Activated T-helper 2 cell treated with anti-CD3 and anti-CD28 coated beads, Interferon-gamma antibody, Interleukin-2, Interleukin-4, amounts not matched to agents 10 μg/mL and 5 μg/mL and 100 μg/mL, durations not matched to agents 14 hours and 24 hours and 36 hours (primary cell): Measurements from ENCODE around the gene CLCC1. TPM values are rescaled to one million over a fixed set of nuclear protein-coding genes. Genes with fewer than 3 reads are reported as not detected.
"Not testable (repeated sequence)": the region's sequence is repeated elsewhere in the genome, so short reads cannot be mapped to it uniquely, and the experiment has no call there.

Source experiments
- DNase-seq: peaks from one replicate; pipeline ENCODE4 v3.0.0; 2021; ENCODE audit warnings: low spot score
- H3K27ac Mint-ChIP-seq: one replicate; pipeline ENCODE4 v1.8.0; 2021; ENCODE audit warnings: mixed read lengths
- H3K27me3 Mint-ChIP-seq: one replicate; pipeline ENCODE4 v1.8.0; 2021; ENCODE audit warnings: low read depth, mixed read lengths
- H3K36me3 Mint-ChIP-seq: one replicate; pipeline ENCODE4 v1.8.0; 2021; ENCODE audit warnings: low read depth, mixed read lengths
- H3K4me1 Mint-ChIP-seq: one replicate; pipeline ENCODE4 v1.8.0; 2021; ENCODE audit warnings: low read depth, mixed read lengths
- H3K4me3 Mint-ChIP-seq: one replicate; pipeline ENCODE4 v1.8.0; 2021; ENCODE audit warnings: low read depth, mild to moderate bottlenecking, moderate library complexity, mixed read lengths
- H3K9me3 Mint-ChIP-seq: one replicate; pipeline ENCODE4 v1.8.0; 2021; ENCODE audit warnings: mixed read lengths
- intact Hi-C: fragments of 100-400 bp; cut with micrococcal nuclease; formaldehyde crosslinking; loops from one replicate; pipeline ENCODE4 v1.15.1; 2023
- total RNA-seq: library from RNA; stranded (reverse); gene quantifications from 2 replicates; pipeline ENCODE4 v1.2.3, GENCODE V29; 2022

The CLCC1 gene
- total RNA-seq, 1 donor from 2014 or later: 21.8 TPM

- peaks cover 3% of the 10 kb centered on the region for H3K27me3 Mint-ChIP-seq
- intact Hi-C loops: loop anchor here (2.0 to 5.0 kb wide), 2 partner anchors 85 to 206 kb away; no protein-coding TSS in a partner anchor
- DNase-seq: no peak
- H3K9me3 Mint-ChIP-seq: peaks cover 6% of the 10 kb centered on the region
- no peak overlapping the region for H3K4me3 Mint-ChIP-seq
- H3K4me1 Mint-ChIP-seq: peaks cover 41% of the 10 kb centered on the region
- H3K27ac Mint-ChIP-seq: peak overlapping the region; percentile 87
- peaks cover 69% of the 10 kb centered on the region for H3K36me3 Mint-ChIP-seq
Measured at GRCh38 chr1:108955881-108956280, 7.4 kb downstream of the CLCC1 start.

GRCh38 chr1:108955111-108955510 lies 8.2 kb downstream of the CLCC1 start:
- no peak for DNase-seq
- H3K27ac Mint-ChIP-seq: no peak overlapping the region
- intact Hi-C loops: loop anchor here (5.0 kb wide), 1 partner anchor 207 kb away; no protein-coding TSS in a partner anchor
- peaks cover 3% of the 10 kb centered on the region for H3K27me3 Mint-ChIP-seq
- no peak overlapping the region for H3K4me3 Mint-ChIP-seq
- H3K4me1 Mint-ChIP-seq: peaks cover 36% of the 10 kb centered on the region
- H3K9me3 Mint-ChIP-seq: peaks cover 6% of the 10 kb centered on the region
- peaks cover 63% of the 10 kb centered on the region for H3K36me3 Mint-ChIP-seq

GRCh38 chr1:108953452-108953851 lies 9.8 kb downstream of the CLCC1 start:
- H3K4me3 Mint-ChIP-seq: no peak overlapping the region
- H3K9me3 Mint-ChIP-seq: peaks cover 6% of the 10 kb centered on the region
- intact Hi-C loops: no loop called here
- no peak for DNase-seq
- H3K4me1 Mint-ChIP-seq: peaks cover 43% of the 10 kb centered on the region
- H3K27ac Mint-ChIP-seq: no peak overlapping the region
- peaks cover 3% of the 10 kb centered on the region for H3K27me3 Mint-ChIP-seq
- H3K36me3 Mint-ChIP-seq: peaks cover 60% of the 10 kb centered on the region

- H3K9me3 Mint-ChIP-seq: peaks cover 6% of the 10 kb centered on the region
Measured at GRCh38 chr1:108951242-108951641, 12.0 kb downstream of the CLCC1 start.

GRCh38 chr1:108949044-108949443 lies 14.2 kb downstream of the CLCC1 start:
- Mint-ChIP-seq H3K9me3 (no peaks in the 10 kb centered on the region), H3K4me1 (peaks cover 19% of the 10 kb centered on the region), H3K27me3 (no peaks in the 10 kb centered on the region), H3K4me3 (no peak overlapping the region), H3K36me3 (peaks cover 36% of the 10 kb centered on the region), H3K27ac (no peak overlapping the region)
- intact Hi-C loops: no loop called here
- DNase-seq: no peak

More at GRCh38 chr1:108951242-108951641, 12.0 kb downstream of the CLCC1 start:
- DNase-seq: no peak
- Mint-ChIP-seq H3K36me3 (peaks cover 51% of the 10 kb centered on the region), H3K4me3 (no peak overlapping the region), H3K4me1 (peaks cover 27% of the 10 kb centered on the region), H3K27me3 (no peaks in the 10 kb centered on the region), H3K27ac (no peak overlapping the region)
- intact Hi-C loops: no loop called here

GRCh38 chr1:108947871-108948525 lies 15.3 kb downstream of the CLCC1 start:
- Mint-ChIP-seq H3K27ac (no peak overlapping the region), H3K36me3 (peaks cover 31% of the 10 kb centered on the region), H3K9me3 (no peaks in the 10 kb centered on the region), H3K27me3 (no peaks in the 10 kb centered on the region), H3K4me1 (peaks cover 12% of the 10 kb centered on the region), H3K4me3 (no peak overlapping the region)
- DNase-seq: no peak
- intact Hi-C loops: no loop called here

GRCh38 chr1:108936170-108936569 lies 27.1 kb downstream of the CLCC1 start:
- H3K27me3 Mint-ChIP-seq: no peaks in the 10 kb centered on the region
- intact Hi-C loops: no loop called here
- H3K4me1 Mint-ChIP-seq: no peaks in the 10 kb centered on the region
- H3K9me3 Mint-ChIP-seq: no peaks in the 10 kb centered on the region
- H3K27ac Mint-ChIP-seq: no peak overlapping the region
- no peak for DNase-seq
- H3K4me3 Mint-ChIP-seq: no peak overlapping the region
- peaks cover 69% of the 10 kb centered on the region for H3K36me3 Mint-ChIP-seq

- intact Hi-C loops: no loop called here
- H3K27ac Mint-ChIP-seq: no peak overlapping the region
- no peak overlapping the region for H3K4me3 Mint-ChIP-seq
- peaks cover 69% of the 10 kb centered on the region for H3K36me3 Mint-ChIP-seq
- no peaks in the 10 kb centered on the region for H3K27me3 Mint-ChIP-seq
- H3K9me3 Mint-ChIP-seq: no peaks in the 10 kb centered on the region
- DNase-seq: no peak
- H3K4me1 Mint-ChIP-seq: no peaks in the 10 kb centered on the region
Measured at GRCh38 chr1:108933944-108934343, 29.3 kb downstream of the CLCC1 start.

- not testable (repeated sequence) for H3K4me3 Mint-ChIP-seq
Measured at GRCh38 chr1:108927565-108927964, 35.7 kb downstream of the CLCC1 start.

GRCh38 chr1:108925920-108926319 lies 37.4 kb downstream of the CLCC1 start:
- no peak for DNase-seq
- H3K27me3 Mint-ChIP-seq: no peaks in the 10 kb centered on the region
- no peak overlapping the region for H3K4me3 Mint-ChIP-seq
- no peaks in the 10 kb centered on the region for H3K9me3 Mint-ChIP-seq
- H3K4me1 Mint-ChIP-seq: no peaks in the 10 kb centered on the region
- intact Hi-C loops: no loop called here
- H3K36me3 Mint-ChIP-seq: peaks cover 39% of the 10 kb centered on the region
- H3K27ac Mint-ChIP-seq: no peak overlapping the region

More at GRCh38 chr1:108927565-108927964, 35.7 kb downstream of the CLCC1 start:
- H3K4me1 Mint-ChIP-seq, DNase-seq, H3K9me3 Mint-ChIP-seq, H3K27ac Mint-ChIP-seq, H3K27me3 Mint-ChIP-seq, intact Hi-C loops: not testable (repeated sequence)
- H3K36me3 Mint-ChIP-seq: peaks cover 40% of the 10 kb centered on the region

- Mint-ChIP-seq H3K27ac (no peak overlapping the region), H3K9me3 (no peaks in the 10 kb centered on the region), H3K4me3 (no peak overlapping the region), H3K4me1 (peaks cover 2% of the 10 kb centered on the region), H3K36me3 (peaks cover 18% of the 10 kb centered on the region), H3K27me3 (no peaks in the 10 kb centered on the region)
- no peak for DNase-seq
- intact Hi-C loops: no loop called here
Measured at GRCh38 chr1:108916788-108917187, 46.5 kb downstream of the CLCC1 start.
